ENCODE data around the gene TUBGCP4.
"Not testable (repeated sequence)": the region's sequence is repeated elsewhere in the genome, so short reads cannot be mapped to it uniquely, and the experiment has no call there.

TUBGCP4 gene

DNA sequence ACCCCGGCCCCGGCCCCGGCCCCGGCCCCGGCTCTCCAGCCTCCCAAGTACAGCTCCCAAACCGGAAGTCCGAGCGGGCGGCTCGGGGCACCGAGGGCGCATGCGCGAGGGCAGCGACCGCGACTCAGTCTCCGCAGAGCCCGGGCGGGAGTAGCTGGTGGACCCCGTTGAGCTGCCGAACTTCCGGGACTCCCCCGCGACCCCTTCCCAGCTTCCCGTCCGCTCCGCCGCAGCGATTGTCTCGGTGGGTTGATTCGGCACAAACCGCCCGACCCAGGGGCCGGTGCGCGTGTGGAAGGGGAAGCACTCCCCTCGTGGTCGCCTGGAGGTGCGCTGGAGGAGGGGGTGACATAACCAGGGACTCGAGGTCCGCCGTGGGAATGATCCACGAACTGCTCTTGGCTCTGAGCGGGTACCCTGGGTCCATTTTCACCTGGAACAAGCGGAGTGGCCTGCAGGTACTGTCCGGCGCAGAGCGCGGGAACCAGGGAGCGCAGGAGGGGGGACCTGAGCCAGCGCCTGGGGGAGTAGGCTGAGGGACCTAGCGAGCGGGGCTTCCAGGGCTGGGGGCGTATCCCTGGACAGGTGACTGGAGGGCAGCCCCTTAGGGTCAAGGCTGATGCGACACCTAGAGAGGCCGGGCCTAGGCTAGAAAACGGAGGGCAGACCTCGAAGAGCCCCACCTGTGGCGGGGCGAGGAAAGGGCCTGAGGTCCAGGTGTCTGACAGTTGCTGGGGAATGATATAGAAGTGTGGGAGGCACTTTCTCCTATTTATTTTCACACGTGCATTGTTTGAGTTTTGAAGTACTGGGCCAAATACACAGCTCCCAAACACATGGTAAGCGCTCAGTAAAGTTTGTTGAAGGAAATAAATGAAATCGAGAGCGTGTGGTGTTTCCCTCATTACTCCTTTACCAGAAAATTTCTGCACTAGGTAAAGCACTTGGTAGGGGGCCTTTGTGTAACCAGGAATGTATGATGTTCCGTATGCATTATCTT is at the start of gene TUBGCP4, which contains the start of gene ZSCAN29:
Gene TUBGCP4, plus strand, starts transcription at position 127 of the 1,000 bp plus-strand sequence. Its CDS starts 254 bp downstream, at position 381.
Gene ZSCAN29, minus strand, starts transcription at position 69 of the 1,000 bp plus-strand sequence. CDS start 1,130 bp downstream, outside the sequence.
- DNase-seq, result peak in 1 of 2 experiments; percentile 10

DNA sequence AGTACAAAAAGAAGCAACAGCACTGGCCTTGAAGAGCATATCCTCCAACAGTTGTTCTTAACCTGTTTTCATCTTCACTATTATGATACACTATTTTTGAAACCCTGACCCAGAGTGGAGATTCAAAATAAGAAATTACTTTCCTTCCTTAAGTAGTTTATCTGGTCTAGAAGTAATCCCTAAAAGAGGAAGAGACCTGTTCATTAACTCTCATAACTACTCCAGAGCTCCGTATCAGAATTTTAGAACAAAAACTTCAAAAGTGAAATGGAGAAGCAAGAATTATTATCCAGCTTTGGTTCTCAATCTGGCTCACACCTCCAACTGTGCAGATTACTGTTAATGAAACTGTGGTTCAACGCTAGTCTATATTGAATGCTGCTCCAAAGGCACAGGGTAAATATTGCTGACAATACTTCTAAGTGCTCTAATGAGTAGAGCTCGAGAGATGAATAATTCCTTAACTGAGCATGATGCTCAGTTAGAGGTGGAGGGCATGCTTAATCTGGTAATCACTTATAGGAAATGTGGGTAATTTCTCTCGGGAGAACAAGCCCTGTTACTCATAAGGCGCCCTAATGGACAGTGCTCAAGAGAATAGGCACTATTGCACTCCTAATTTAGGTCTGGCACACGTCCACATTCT is 45.7 kb upstream of the TUBGCP4 start:
- DNase-seq, result no peak

GRCh38 chr15:43329217-43329959 is 41.5 kb upstream of the TUBGCP4 start:
- no peak for DNase-seq

GRCh38 chr15:43329960-43330779 is 40.7 kb upstream of the TUBGCP4 start, which contains the start of gene LCMT2:
Gene LCMT2 (minus strand): TSS chr15:43330573. CDS start chr15:43330489, 84 bp downstream.
- peak; percentile 69 to 92 for DNase-seq

DNA sequence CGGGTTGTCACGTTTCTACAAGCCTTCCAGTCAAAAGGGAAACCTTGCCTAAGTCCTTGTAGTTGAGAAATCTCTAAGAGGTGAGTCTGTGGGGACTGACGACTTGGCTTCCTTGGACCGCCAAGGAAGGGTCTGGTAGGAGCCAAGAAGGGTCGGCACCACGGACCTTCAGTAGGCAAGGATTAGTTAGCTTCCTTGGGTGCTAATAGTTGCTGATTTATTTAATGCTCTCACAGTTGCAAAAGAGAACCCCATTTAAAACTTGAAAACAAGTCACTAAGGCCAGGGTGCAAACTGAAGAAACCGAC is 40.2 kb upstream of the TUBGCP4 start:
- no peak for DNase-seq

DNA sequence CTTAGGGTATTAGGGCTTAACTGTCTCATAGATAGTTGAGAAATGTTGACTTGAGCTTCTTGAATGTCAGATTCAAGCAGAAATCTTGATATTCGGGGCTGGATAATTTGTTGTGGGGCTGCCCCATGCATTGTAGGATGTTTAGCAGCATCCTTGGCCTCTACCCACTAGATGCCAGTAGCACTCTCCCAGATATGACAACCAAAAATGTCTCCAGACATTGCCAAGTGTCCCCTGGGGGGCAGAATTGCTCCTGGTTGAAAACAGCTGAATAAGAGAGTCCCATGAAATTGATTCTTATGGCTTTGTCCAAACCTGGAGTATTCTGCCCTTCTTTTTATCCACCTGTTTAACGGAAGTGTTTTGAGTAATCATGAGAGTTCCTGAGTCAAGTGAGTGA is 24.6 kb upstream of the TUBGCP4 start:
- no peak for DNase-seq

GRCh38 chr15:43347114-43347513 is 23.8 kb upstream of the TUBGCP4 start:
- no peak for DNase-seq

DNA sequence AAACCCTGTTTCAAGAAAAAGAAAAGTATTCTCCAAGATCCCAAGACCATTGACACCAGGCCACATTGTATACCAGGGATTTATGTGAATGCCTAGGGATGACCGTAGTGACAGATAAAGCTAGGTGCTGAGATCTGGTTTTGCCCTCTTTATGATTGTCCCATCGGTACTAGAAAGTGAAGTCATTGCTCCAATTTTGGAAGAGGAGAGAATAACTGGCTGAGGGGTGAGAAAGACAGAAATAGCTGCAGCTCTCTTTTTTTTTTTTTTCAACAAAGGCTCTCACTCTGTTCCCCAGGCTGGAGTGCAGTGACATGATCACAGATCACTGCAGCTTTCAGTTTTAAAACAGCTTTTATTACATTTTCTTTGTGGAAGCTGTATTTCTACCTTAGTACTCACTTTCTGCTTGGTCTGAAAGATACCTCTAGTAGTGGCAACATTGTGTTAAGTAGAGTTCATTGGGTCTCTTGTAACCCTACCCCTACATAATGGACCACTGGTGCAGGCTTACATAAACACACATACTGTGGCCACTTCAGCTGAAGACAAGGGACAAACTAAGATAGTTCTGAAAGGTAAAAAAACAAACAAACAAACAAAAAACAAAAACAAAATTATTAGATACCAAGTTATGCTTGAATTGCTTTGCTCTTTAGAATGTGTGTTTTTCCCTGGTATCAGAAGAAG is 18.1 kb upstream of the TUBGCP4 start:
- DNase-seq, result no peak

GRCh38 chr15:43360821-43361220 is 10.1 kb upstream of the TUBGCP4 start:
- DNase-seq, result no peak

- no peak for DNase-seq
Observed at GRCh38 chr15:43361313-43361903, 9.5 kb upstream of the TUBGCP4 start.

DNA sequence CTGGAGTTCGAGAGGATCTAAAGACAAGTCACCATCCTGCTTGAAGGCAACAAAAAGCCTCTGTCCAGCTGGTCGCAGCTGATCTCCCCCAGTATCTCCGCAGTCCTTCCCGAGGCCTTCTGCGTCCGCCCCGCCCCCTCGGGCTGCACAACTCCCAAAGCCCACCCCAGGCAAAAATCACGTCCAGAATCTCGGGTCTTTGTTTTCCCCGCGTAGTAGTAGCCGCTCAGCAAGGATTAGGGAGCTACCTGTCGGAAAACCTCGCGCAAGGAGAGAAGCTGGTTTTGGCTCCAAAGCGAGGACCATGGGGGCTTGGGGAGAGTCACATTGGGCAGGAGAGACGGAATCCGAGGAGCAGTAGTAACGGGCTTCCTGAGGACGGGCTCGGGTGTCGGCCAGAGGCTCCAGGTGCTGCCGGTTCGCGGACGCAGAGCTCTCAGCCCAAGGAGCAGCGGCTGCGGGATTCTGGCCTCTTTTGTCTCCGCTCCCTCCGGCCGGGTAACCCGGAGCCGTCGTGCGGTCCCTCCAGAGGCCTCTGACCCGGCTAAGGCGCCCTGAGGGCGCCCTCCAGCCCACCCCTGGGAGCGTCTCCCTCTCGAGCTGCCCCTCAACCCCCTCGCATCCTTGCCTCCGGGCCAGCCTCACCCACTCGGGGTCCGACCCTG is 459 bp upstream of the TUBGCP4 start:
- no peak for DNase-seq

GRCh38 chr15:43376017-43376705 is 5.3 kb downstream of the TUBGCP4 start:
- DNase-seq, result no peak

- DNase-seq, result no peak
Observed at GRCh38 chr15:43378601-43379000, 7.7 kb downstream of the TUBGCP4 start.

DNA sequence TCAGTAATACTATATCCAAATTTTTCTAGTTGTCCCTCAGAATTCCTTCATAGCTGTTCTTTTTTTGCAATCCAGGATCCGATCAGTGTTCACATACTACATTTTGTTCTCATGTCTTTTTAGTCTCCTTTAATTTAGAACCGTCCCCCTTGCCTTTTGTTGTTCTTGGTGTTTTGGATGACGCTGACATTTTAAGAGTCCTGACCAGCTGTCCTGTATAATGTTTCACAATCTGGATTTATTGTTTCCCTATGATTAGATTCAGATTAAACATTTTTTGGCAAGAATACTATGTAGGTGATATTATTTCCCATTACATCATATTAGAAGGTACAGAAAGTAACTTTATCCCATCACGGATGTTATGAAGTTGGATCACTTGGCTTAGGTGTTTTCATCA is 11.4 kb downstream of the TUBGCP4 start:
- DNase-seq, result no peak

DNA sequence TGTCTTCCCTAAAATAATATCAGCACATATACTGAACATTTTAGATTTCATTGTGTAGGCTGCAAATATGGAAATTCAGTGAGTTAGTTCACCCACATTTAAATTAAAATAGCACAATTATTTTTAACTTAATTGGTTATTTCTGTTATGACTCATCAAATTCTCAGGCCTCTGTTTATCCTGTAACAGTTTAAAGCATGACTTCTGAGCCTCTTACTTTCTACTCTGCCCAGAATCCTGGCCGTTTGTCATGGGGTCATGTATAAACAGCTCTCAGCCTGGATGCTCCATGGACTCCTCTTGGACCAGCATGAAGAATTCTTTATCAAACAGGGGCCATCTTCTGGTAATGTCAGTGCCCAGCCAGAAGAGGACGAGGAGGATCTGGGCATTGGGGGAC is 12.2 kb downstream of the TUBGCP4 start:
- DNase-seq, result no peak

DNA sequence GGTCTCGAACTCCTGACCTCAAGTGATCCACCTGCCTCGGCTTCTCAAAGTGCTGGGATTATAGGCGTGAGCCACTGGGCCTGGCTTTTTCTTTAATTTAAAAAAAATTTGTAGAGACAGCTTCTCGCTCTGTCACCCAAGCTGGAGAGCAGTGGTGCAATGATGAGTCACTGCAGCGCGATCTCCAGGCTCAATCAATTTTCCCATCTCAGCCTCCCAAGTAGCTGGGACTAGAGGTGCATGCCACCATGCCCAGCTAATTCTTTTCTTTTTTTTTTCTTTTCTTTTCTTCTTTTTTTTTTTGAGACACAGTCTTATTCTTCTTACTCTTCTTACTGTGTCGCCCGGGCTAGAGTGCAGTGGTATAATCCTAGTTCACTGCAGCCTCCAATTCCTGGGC is 19.8 kb downstream of the TUBGCP4 start:
- no peak for DNase-seq

DNA sequence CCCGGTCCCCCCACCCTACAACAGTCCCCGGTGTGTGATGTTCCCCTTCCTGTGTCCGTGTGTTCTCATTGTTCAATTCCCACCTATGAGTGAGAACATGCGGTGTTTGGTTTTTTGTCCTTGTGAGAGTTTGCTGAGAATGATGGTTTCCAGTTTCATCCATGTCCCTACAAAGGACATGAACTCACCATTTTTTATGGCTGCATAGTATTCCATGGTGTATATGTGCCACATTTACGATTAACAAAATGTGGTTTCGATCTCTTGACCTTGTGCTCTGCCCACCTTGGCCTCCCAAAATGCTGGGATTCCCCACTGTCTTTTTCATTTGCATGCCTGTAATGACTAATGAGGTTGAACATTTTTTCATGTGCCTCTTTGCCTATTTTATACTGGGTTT is 22.7 kb downstream of the TUBGCP4 start:
- DNase-seq, result not testable (repeated sequence)

DNA sequence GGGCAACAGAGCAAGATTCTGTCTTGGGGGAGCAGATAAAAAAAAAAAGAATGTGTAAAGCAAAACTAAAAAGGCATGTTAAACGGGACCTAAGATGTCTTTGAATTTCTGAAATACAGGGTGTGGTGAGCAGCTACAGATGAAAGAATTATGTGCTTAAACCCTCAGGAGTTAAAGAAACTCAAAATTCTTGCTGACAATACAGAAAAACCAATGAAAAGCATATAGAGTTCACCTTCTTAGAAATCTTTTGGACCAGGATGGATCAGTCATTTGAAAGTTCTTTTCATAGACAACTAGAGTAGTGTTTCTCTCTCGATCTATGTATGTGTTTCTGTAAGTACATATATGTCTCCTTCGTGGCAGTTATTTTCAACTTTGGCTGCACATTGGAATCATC is 31.4 kb downstream of the TUBGCP4 start:
- no peak for DNase-seq

DNA sequence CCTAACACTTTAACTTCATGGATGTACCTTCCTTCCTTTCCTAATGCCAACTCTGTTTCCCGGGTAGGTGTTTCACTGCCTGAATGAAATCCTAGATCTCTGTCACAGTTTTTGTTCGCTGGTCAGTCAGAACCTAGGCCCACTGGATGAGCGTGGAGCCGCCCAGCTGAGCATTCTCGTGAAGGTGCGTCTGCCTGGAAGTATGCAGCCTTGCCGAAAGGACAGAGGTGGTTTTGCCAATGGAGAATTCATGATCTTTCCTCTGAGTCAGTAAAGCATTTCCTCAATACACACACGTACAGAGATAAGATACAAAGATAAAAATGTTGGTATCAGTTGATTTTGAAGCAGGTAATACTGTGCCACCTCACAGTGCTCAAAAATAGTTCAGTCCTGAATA is 32.7 kb downstream of the TUBGCP4 start:
- DNase-seq, result no peak

DNA sequence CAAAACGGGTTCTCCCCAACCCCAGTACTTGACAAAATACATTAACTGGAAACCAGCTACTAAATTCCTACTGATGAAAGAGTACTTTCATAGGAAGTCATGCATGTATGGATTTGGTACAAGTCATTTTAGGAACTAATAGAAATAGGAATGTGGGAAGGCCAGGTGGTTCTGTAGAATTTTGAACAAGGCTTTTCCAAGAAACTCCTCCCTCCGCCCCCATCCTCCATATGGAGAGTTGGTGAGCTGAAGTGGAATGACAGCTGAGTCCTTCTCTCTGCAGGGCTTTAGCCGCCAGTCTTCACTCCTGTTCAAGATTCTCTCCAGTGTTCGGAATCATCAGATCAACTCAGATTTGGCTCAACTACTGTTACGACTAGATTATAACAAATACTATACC is 33.2 kb downstream of the TUBGCP4 start:
- no peak for DNase-seq
